COLO668 (cell line): ENCODE data around the gene FBLN2.

Experiments
- DNase-seq: peaks from one replicate; lab custom pipeline; 2025; ENCODE audit not compliant: unreplicated experiment; lab: John Stamatoyannopoulos, UW

Gene FBLN2

DNA sequence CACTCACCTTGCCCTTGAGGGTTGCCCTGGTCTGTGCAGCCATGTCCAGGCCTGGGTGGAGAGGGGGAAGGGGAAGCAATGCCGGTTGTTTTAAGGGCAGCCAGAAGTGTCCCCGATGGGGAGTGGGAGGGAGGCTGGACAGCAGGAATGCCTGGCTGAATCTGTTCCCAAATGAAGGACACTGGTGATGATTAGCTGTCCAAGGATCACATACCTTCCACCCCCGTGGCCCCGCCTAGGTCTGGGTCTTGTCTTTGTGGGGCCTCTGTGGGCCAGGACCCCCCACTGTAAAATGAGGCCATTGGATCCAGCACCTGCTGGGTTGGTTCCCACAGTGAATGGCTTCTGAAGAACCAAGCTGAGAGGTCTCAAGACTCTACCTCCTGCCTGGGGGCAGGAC is 71.4 kb downstream of the FBLN2 start:
- no peak for DNase-seq

- DNase-seq: no peak
Measured at GRCh38 chr3:13620776-13621365, 71.9 kb downstream of the FBLN2 start.

DNA sequence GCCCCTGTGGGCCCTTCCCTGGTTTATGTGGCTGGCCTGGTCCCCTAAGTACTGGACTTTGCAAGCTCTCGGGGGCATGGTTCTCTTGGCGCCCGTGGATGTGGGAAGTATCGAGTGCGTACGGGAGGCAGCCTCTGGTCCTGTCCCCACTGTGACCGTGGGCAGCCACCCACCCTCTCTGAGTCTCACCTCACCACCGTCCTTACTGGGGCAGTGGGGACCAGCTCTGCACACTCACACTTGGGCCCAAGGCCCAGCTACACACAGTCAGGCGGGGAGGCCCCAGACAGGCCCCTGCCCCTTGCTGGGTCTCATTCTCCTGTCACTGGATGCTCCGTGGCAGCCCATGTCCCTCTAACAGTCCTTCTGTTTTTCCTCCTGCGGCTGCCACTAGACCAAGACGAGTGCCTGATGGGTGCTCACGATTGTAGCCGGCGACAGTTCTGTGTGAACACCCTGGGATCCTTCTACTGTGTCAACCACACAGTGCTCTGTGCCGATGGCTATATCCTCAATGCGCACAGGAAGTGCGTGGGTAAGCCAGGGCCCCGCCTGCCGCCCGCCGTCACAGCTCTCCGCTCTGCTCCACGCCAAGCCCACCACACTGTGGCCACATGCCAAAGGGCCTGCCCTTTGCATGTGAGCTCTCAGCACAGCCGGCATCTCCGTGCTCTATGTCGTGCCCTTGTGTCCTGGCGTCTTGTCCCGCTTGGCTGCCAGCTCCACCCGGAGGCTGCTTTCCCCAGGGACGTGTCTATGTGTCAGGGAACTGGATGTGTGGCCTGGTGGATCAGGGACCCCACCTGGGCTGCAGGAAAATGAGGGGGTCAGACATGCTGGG is 72.7 kb downstream of the FBLN2 start:
- no peak for DNase-seq

DNA sequence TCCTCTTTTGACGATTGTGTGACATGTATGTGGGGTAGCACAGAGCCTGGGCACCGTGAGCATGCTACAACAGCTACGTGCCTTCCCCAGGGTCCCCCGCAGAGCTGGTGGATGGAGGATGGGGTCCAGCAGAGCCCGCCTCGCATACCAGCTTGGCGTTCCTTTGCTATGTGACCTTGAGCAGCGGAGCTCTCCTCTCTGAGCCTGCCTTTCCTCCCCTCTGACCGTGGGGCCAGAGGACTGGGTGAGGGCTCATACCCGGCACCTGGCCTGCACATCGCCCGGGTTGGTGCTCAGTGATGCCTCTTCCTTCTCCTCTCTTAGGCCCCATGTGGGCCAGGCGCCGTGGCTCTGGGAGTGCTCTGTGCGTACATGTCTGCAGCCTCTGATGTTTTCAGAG is 73.4 kb downstream of the FBLN2 start:
- no peak for DNase-seq

GRCh38 chr3:13623101-13623654 is 74.3 kb downstream of the FBLN2 start:
- DNase-seq: peak; percentile 2

GRCh38 chr3:13624021-13624420 is 75.1 kb downstream of the FBLN2 start:
- no peak for DNase-seq

- DNase-seq: no peak
Measured at GRCh38 chr3:13624671-13625125, 75.8 kb downstream of the FBLN2 start.

GRCh38 chr3:13626396-13626795 is 77.5 kb downstream of the FBLN2 start:
- no peak for DNase-seq

GRCh38 chr3:13626915-13627460 is 78.1 kb downstream of the FBLN2 start:
- DNase-seq: no peak

DNA sequence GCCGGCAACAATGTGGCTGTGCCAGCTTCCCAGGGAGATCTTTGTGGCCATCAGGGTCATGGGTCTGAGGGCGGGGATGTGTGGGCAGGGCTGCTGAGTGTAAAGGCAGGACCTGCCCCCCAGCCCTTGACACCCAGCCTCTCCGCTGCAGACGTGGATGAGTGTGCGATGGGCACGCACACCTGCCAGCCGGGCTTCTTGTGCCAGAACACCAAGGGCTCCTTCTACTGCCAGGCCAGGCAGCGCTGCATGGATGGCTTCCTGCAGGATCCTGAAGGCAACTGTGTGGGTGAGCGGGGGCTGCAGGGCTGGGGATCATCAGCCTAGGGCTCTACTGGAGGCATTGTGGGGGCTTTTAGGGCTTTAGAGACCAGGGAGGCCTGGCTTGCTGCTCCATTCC is 78.8 kb downstream of the FBLN2 start:
- DNase-seq: no peak

DNA sequence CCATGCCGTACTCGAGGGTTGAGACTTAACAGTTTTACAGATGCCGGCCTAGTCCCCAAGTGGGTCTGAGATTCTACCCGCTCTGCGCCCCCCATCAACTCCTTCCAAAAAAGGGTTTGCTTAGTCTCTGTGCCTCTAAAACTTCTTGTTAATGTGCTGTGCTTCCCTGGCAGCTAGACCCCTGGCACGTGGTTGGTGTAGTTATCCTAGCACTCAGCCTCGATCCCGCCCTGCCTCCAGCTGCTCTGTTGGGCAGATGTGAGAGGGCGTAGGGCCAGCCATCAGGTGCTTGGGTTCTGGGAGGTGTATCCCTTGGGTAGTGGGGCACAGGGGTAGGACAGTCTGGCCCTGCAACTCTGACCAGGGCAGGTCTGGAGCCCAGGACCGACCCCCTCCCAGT is 79.5 kb downstream of the FBLN2 start:
- DNase-seq: no peak

DNA sequence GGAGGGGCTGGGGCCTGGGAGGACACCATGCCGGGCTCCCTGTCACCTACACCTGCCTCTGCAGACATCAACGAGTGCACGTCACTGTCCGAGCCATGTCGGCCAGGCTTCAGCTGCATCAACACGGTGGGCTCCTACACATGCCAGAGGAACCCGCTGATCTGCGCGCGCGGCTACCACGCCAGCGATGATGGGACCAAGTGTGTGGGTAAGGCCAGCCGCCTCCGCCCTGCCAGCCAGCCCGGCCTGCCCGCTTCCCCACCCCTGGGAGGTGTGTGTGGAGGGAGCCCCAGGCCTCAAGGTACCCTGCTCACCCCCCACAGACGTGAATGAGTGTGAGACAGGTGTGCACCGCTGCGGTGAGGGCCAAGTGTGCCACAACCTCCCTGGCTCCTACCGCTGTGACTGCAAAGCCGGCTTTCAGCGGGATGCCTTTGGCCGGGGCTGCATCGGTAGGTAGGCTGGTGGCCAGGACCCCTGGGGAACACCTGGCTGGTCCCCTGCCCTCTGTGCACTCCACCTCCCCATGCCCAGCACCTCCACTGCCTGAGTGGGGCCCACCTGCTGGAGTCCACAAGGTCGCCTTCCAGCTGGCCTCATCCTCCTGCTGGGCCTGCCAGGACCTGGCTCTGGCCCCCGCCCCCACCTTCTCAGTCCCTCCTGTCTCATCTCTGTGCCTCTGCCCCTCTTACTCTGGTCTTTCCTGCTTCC is 80.1 kb downstream of the FBLN2 start:
- no peak for DNase-seq

- no peak for DNase-seq
Measured at GRCh38 chr3:13629644-13630043, 80.7 kb downstream of the FBLN2 start.

GRCh38 chr3:13631256-13631655 is 82.3 kb downstream of the FBLN2 start:
- no peak for DNase-seq

DNA sequence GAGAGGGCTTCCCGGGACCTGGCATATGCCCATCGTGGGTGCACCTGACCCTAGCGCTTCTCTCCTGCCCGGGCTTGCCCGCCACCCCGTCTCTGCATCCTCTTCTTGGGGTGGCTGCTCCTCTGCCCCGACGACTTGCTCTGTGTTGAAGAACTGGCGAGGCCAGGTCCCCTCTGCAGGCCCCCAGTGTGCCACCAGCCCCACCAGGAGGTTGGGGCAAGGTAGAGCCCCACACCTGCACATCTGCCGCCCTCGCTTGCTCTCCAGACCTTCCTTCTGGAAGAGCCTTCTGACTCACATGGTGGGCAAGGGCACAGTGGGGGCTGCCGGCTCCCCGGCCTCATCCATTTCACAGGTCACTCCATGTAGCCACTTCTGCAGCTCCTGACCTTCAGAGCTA is 84.3 kb downstream of the FBLN2 start:
- DNase-seq: no peak

DNA sequence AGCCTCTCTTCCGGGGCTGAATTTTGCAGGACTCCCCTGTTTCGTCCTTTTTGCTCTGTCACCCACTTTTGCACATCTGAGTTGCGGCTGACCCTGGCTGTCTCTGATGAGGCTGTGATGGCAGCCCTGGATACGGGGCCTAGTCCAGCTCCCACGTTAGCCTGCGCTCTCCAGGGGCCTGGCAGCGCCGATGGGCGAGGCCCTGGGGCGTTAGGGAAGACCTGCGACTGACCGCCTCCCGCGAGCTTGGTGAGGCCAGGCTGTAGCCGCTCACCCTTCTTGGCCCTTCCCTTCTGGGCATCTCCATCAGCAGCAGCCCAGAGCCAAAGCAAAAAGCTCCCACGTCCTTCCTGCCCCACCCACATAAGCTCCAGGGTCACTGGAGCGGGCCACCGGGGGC is 85.2 kb downstream of the FBLN2 start:
- DNase-seq: no peak

GRCh38 chr3:13634615-13635014 is 85.7 kb downstream of the FBLN2 start:
- DNase-seq: no peak

DNA sequence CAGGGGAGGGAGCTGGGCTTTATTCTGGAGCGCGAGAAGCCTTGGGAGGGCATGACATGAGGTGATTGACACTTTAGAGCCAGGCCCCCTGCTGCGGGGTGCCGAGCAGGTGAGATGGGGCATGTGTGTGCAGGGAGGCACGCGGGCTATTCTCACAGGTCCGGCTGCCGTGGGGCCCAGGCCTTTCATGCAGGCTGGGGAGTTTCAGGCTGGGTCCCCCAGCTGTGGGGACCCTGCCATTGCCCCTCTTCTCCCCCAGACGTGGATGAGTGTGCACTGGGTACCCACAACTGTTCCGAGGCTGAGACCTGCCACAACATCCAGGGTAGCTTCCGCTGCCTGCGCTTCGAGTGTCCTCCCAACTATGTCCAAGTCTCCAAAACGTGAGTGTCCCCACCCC is 87.3 kb downstream of the FBLN2 start:
- DNase-seq: no peak

- DNase-seq: no peak
Measured at GRCh38 chr3:13636874-13637273, 87.9 kb downstream of the FBLN2 start.

GRCh38 chr3:13637311-13637891 is 88.5 kb downstream of the FBLN2 start:
- DNase-seq: no peak

DNA sequence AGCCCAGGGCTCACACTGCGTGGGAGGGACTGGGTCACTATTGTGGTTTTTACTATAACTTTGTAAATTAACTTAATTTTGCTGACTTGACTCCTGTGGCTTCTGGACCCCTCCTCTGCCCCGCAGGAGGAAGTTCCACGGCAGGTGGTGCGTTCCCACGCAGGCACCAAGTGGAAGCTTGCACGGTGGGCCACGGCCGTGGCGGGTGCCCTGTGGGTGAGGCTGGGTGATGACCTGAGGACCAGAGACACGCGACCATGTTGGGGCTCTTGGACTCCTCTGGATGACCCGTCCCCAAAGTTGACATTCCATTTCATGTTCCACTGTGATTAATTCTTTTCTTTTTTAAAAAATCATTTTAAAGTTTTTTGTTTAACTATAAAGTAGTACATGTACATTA is 89.0 kb downstream of the FBLN2 start:
- no peak for DNase-seq
